Spleen (tissue), 7 donors: ENCODE measurements around the gene KCND2.

ENCODE experiments used
- CTCF ChIP-seq, 11 experiments: fragments of 200-600 bp in 7 of 11; fragments of 450-650 bp in 4 of 11; sonication (generic) in 4 of 11; IDR thresholded peaks in 8 of 11; conservative IDR thresholded peaks in 3 of 11; 1 replicate in 7 of 11; 2 replicates in 4 of 11; pipeline versions ENCODE4 v1.4.0 to v1.8.0; 2016 to 2021; ENCODE audit warnings: antibody characterized with exemption in 11 of 11, inconsistent platforms in 4 of 11, mild to moderate bottlenecking in 1 of 11
- POLR2A ChIP-seq, 3 donors: fragments of 450-650 bp; IDR thresholded peaks; one replicate each; pipeline ENCODE4 v1.5.1; 2017; ENCODE audit warnings: antibody characterized with exemption in 3 of 3, mild to moderate bottlenecking in 1 of 3
- donor health status: DM: no; HTN: no; CAD: no; lungs with moderate emphysema.
- donor health status: DM: no; HTN: no; CAD: no.
- donor health status: DM: no; HTN: no; CAD: no.

GRCh38 chr7:120628251-120628650, 355.3 kb downstream of the KCND2 start:
- no peak for TF ChIP-seq CTCF (IDR thresholded peaks at IDR 0.05 in 8 of 11, conservative IDR thresholded peaks at IDR 0.05 in 3 of 11)
- TF ChIP-seq POLR2A (IDR thresholded peaks at IDR 0.05) = no peak
